Gastroesophageal sphincter (tissue), 4 donors: ENCODE data around the gene ZNF236. TPM values are rescaled to one million over a fixed set of nuclear protein-coding genes. Genes with fewer than 3 reads are reported as not detected.
"Not testable (repeated sequence)": the region's sequence is repeated elsewhere in the genome, so short reads cannot be mapped to it uniquely, and the experiment has no call there.

Source experiments
- ATAC-seq: fragments of 150-250 bp; one replicate; pipeline ENCODE4 v1.9.1; 2016; ENCODE audit warnings: mild to moderate bottlenecking, moderate library complexity
- H3K27ac ChIP-seq, 4 donors: fragments of 200-600 bp; sonication (generic) in 3 of 4; 1 replicate in 3 of 4; 2 replicates in 1 of 4; pipeline ENCODE4 v1.5.1; 2016 to 2019
- H3K27me3 ChIP-seq: fragments of 200-600 bp; sonication (generic); one replicate; pipeline ENCODE4 v1.5.1; 2019
- H3K36me3 ChIP-seq, 2 donors: fragments of 200-600 bp; sonication (generic); one replicate each; pipeline ENCODE4 v1.5.1; 2019; ENCODE audit warnings: control low read depth in 1 of 2
- H3K4me1 ChIP-seq, 3 donors: fragments of 200-600 bp; sonication (generic); 1 replicate in 2 of 3; 2 replicates in 1 of 3; pipeline ENCODE4 v1.5.1; 2016 to 2019; ENCODE audit warnings: control low read depth in 2 of 3
- H3K4me3 ChIP-seq, 2 donors: fragments of 200-600 bp; sonication (generic); one replicate each; pipeline ENCODE4 v1.5.1; 2019; ENCODE audit warnings: mild to moderate bottlenecking in 1 of 2, moderate library complexity in 1 of 2
- H3K9me3 ChIP-seq, 3 donors: fragments of 200-600 bp; sonication (generic); one replicate each; pipeline ENCODE4 v1.5.1; 2017 to 2019; ENCODE audit warnings: control low read depth in 2 of 3
- CTCF ChIP-seq, 4 experiments: fragments of 200-600 bp in 2 of 4; fragments of 450-650 bp in 2 of 4; sonication (generic) in 1 of 4; IDR thresholded peaks; one replicate each; pipeline ENCODE4 v1.5.1; 2017 to 2019; ENCODE audit warnings: antibody characterized with exemption in 4 of 4, mild to moderate bottlenecking in 2 of 4, moderate library complexity in 2 of 4
- EP300 ChIP-seq: sonication (generic); formaldehyde crosslinking; IDR thresholded peaks from one replicate; pipeline ENCODE4 v1.6.1; 2017; ENCODE audit warnings: antibody characterized with exemption, mild to moderate bottlenecking
- POLR2A ChIP-seq, 2 donors: fragments of 450-650 bp; IDR thresholded peaks; one replicate each; pipeline ENCODE4 v1.6.1; 2017; ENCODE audit warnings: antibody characterized with exemption in 2 of 2, mild to moderate bottlenecking in 2 of 2, moderate library complexity in 1 of 2
- POLR2AphosphoS5 ChIP-seq: sonication (generic); formaldehyde crosslinking; IDR thresholded peaks from one replicate; pipeline ENCODE4 v1.6.1; 2017; ENCODE audit warnings: antibody characterized with exemption
- WGBS, 2 donors: methylation state at CpG; one replicate each; pipeline ENCODE4 v1.1.5; 2018; ENCODE audit warnings: low coverage in 1 of 2; 5-methylcytosine and 5-hydroxymethylcytosine counted together
- total RNA-seq, 4 donors: library from RNA; depleted of rRNA; stranded (reverse); fragments of >200 nt; gene quantifications; one replicate each; pipeline ENCODE4 v1.1.0, GENCODE V29; 2016

The ZNF236 gene
- total RNA-seq, 4 donors from 2014 or later, result 8.5 to 26.8 (median 16.8) TPM

GRCh38 chr18:76803814-76804213, 18.5 kb upstream of the ZNF236 start:
- no peak overlapping the region for H3K27ac ChIP-seq
- ATAC-seq, result peak; percentile 66

GRCh38 chr18:76805221-76805620, 17.1 kb upstream of the ZNF236 start:
- Histone ChIP-seq H3K9me3 (no peaks in the 10 kb centered on the region), H3K27ac (no peak overlapping the region), H3K4me3 (no peak overlapping the region), H3K27me3 (peaks cover 7% of the 10 kb centered on the region), H3K4me1 (peaks cover 0 to 21% (median 5%) of the 10 kb centered on the region in 3 donors), H3K36me3 (peaks cover 0 to 14% of the 10 kb centered on the region in 2 donors)
- TF ChIP-seq POLR2A (IDR thresholded peaks at IDR 0.05), result no peak
- no peak for TF ChIP-seq CTCF (IDR thresholded peaks at IDR 0.05)
- no peak for TF ChIP-seq EP300
- no peak for TF ChIP-seq POLR2AphosphoS5
- WGBS, 2 donors, result 54 to 68% methylated on average over 3 to 6 of the region's 7 CpGs
- no peak for ATAC-seq

More at GRCh38 chr18:76803814-76804213, 18.5 kb upstream of the ZNF236 start:
- 1 to 4% methylated on average over 9 to 11 of the region's 11 CpGs for WGBS, 2 donors
- Histone ChIP-seq H3K27me3 (peaks cover 7% of the 10 kb centered on the region), H3K4me3 (no peak overlapping the region), H3K9me3 (no peaks in the 10 kb centered on the region), H3K36me3 (peaks cover 0 to 13% of the 10 kb centered on the region in 2 donors), H3K4me1 (peaks cover 0 to 21% (median 5%) of the 10 kb centered on the region in 3 donors)
- TF ChIP-seq POLR2A (IDR thresholded peaks at IDR 0.05) (no peak), CTCF (IDR thresholded peaks at IDR 0.05) (peak; percentile 60 to 85 (median 72))

GRCh38 chr18:76806301-76806700, 16.1 kb upstream of the ZNF236 start:
- WGBS, 2 donors, result 83 to 90% methylated on average over 1 to 3 of the region's 7 CpGs
- Histone ChIP-seq H3K9me3 (no peaks in the 10 kb centered on the region), H3K27ac (no peak overlapping the region), H3K4me3 (no peak overlapping the region), H3K36me3 (peaks cover 0 to 14% of the 10 kb centered on the region in 2 donors), H3K4me1 (peaks cover 0 to 21% (median 5%) of the 10 kb centered on the region in 3 donors), H3K27me3 (peaks cover 6% of the 10 kb centered on the region)
- no peak for TF ChIP-seq EP300
- no peak for TF ChIP-seq CTCF (IDR thresholded peaks at IDR 0.05)
- TF ChIP-seq POLR2A (IDR thresholded peaks at IDR 0.05), result no peak
- TF ChIP-seq POLR2AphosphoS5, result no peak
- no peak for ATAC-seq

GRCh38 chr18:76808561-76808960, 13.8 kb upstream of the ZNF236 start:
- H3K4me1 ChIP-seq, result peaks cover 0 to 6% (median 0%) of the 10 kb centered on the region in 3 donors
- no peaks in the 10 kb centered on the region for H3K27me3 ChIP-seq
- ATAC-seq, result no peak
- H3K36me3 ChIP-seq, result peaks cover 0 to 14% of the 10 kb centered on the region in 2 donors
- H3K4me3 ChIP-seq, result no peak overlapping the region
- H3K9me3 ChIP-seq, result no peaks in the 10 kb centered on the region
- no peak for TF ChIP-seq CTCF (IDR thresholded peaks at IDR 0.05)
- TF ChIP-seq POLR2A (IDR thresholded peaks at IDR 0.05), result no peak
- no peak for TF ChIP-seq POLR2AphosphoS5
- no peak for TF ChIP-seq EP300
- H3K27ac ChIP-seq, result no peak overlapping the region
- 75 to 96% methylated on average over 2 to 5 of the region's 10 CpGs for WGBS, 2 donors

- peaks cover 0 to 28% of the 10 kb centered on the region in 2 donors for H3K36me3 ChIP-seq
- not testable (repeated sequence) for H3K4me3 ChIP-seq, H3K27ac ChIP-seq, H3K9me3 ChIP-seq, H3K27me3 ChIP-seq, H3K4me1 ChIP-seq, ATAC-seq
- WGBS, 2 donors, result 73 to 89% methylated on average over 2 to 5 of the region's 7 CpGs
These were observed 10.8 kb upstream of the ZNF236 start for GRCh38 chr18:76811530-76811929.
